ENCODE data around the gene ATP6V1G1.

Gene ATP6V1G1

GRCh38 chr9:114545055-114545454, 42.5 kb upstream of the ATP6V1G1 start:
- H3F3A ChIP-seq (ENCODE audit: insufficient read depth, low read length): 0 out of 2 replicates have a peak, but pooled peaks cover under 1% of the 10 kb centered on the region

DNA sequence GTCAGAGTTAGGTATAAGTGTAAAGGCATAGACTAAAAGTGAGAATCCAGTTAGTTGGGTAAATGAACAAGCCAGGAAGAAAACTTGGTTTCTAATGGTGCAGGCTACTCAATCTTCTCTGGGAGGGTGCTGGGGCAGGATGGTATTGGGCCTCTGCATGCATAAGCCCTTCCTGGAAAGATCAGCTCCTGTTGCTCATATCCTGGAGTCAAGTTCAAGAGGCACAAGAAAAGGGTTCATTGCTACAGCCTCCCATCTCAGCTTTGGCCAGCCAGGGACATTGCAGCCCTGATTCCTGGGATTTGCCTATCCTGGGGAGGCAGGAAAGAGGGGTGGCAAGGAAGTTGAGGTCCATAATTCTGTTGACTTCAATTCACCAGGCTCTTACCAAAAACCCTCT, 40.7 kb upstream of the ATP6V1G1 start:
- H3K4me3 ChIP-seq (ENCODE audit: low read length): no peak overlapping the region
- TF ChIP-seq EZH2 (optimal IDR thresholded peaks at IDR 0.05; ENCODE audit: low read depth, low read length): no peak
- no peak for TF ChIP-seq EZH2phosphoT487 (IDR thresholded peaks at IDR 0.05; ENCODE audit: low read length)
- TF ChIP-seq CTCF (IDR thresholded peaks at IDR 0.05; ENCODE audit: low read length): no peak

More at GRCh38 chr9:114545055-114545454, 42.5 kb upstream of the ATP6V1G1 start:
- Histone ChIP-seq H3K4me3 (ENCODE audit: low read length) (no peak overlapping the region), H3K27ac (ENCODE audit: low read length) (no peak overlapping the region), H3K4me1 (ENCODE audit: low read length) (no peaks in the 10 kb centered on the region), H3K27me3 (replicated peaks; ENCODE audit: insufficient read depth, low read length) (no peaks in the 10 kb centered on the region), H2AFZ (ENCODE audit: low read length) (no peak overlapping the region), H3K9ac (ENCODE audit: low read length) (no peak overlapping the region), H4K20me1 (ENCODE audit: insufficient read depth, low read length) (no peaks in the 10 kb centered on the region), H3K4me2 (ENCODE audit: low read depth, low read length) (no peak overlapping the region), H3K9me3 (replicated peaks; ENCODE audit: insufficient read depth, low read length) (no peaks in the 10 kb centered on the region), H3K9me2 (replicated peaks; ENCODE audit: insufficient read depth, low read length) (no peaks in the 10 kb centered on the region), H3K79me2 (ENCODE audit: low read length) (no peaks in the 10 kb centered on the region), H3K36me3 (replicated peaks; ENCODE audit: insufficient read depth, low read length) (no peaks in the 10 kb centered on the region)
- DNase-seq: no peak
- no peak for TF ChIP-seq EZH2 (optimal IDR thresholded peaks at IDR 0.05; ENCODE audit: low read depth, low read length)
- TF ChIP-seq EZH2phosphoT487 (IDR thresholded peaks at IDR 0.05; ENCODE audit: low read length): no peak
- no peak for TF ChIP-seq CTCF (IDR thresholded peaks at IDR 0.05; ENCODE audit: low read length)

DNA sequence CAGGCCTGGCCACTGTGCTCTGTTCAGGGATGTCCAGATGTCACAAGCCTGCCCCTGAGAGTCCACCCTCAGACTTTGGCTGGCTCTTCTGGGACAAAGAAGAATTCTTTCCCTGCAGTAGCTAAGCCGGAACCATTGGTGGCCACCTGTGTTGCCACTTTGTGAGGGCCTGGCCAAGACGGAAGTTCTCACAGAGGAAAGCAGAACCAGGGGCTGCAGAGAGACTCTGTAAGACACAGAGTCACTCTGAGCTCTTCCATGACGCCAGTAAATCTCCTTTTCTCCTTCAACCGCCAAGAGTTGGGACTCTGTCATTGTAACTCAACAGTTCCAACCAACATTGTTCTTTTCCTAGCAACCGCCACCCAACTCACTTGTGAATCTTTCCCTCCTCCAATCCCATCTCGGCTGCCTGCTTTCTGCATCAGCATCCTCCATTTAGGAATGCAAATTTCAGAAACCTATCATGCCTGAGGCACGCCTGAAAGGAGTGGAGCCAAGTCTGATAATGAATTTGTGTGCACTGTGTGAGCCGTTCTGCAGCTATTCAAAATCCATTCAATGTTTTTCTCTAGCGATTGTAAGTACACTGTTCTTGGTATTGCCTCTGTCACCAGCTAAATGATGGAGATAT, 37.8 kb upstream of the ATP6V1G1 start:
- no peaks in the 10 kb centered on the region for H3F3A ChIP-seq (ENCODE audit: insufficient read depth, low read length)
- H3K9ac ChIP-seq (ENCODE audit: low read length): no peak overlapping the region
- TF ChIP-seq EZH2phosphoT487 (IDR thresholded peaks at IDR 0.05; ENCODE audit: low read length): no peak
- H4K20me1 ChIP-seq (ENCODE audit: insufficient read depth, low read length): no peaks in the 10 kb centered on the region
- H3K9me2 ChIP-seq (replicated peaks; ENCODE audit: insufficient read depth, low read length): no peaks in the 10 kb centered on the region
- H3K4me1 ChIP-seq (ENCODE audit: low read length): no peaks in the 10 kb centered on the region
- no peak overlapping the region for H3K4me2 ChIP-seq (ENCODE audit: low read depth, low read length)
- no peaks in the 10 kb centered on the region for H3K27me3 ChIP-seq (replicated peaks; ENCODE audit: insufficient read depth, low read length)
- H3K79me2 ChIP-seq (ENCODE audit: low read length): no peaks in the 10 kb centered on the region
- H3K36me3 ChIP-seq (replicated peaks; ENCODE audit: insufficient read depth, low read length): no peaks in the 10 kb centered on the region
- no peak for DNase-seq
- H3K27ac ChIP-seq (ENCODE audit: low read length): no peak overlapping the region
- no peaks in the 10 kb centered on the region for H3K9me3 ChIP-seq (replicated peaks; ENCODE audit: insufficient read depth, low read length)
- no peak overlapping the region for H2AFZ ChIP-seq (ENCODE audit: low read length)
- H3K4me3 ChIP-seq (ENCODE audit: low read length): no peak overlapping the region

More for the DNA sequence above, 40.7 kb upstream of the ATP6V1G1 start:
- Histone ChIP-seq H3K4me1 (ENCODE audit: low read length) (no peaks in the 10 kb centered on the region), H3K27ac (ENCODE audit: low read length) (no peak overlapping the region), H3K9ac (ENCODE audit: low read length) (no peak overlapping the region), H3K36me3 (replicated peaks; ENCODE audit: insufficient read depth, low read length) (no peaks in the 10 kb centered on the region), H3K4me2 (ENCODE audit: low read depth, low read length) (no peak overlapping the region), H3K9me2 (replicated peaks; ENCODE audit: insufficient read depth, low read length) (no peaks in the 10 kb centered on the region), H3K27me3 (replicated peaks; ENCODE audit: insufficient read depth, low read length) (no peaks in the 10 kb centered on the region), H3K79me2 (ENCODE audit: low read length) (no peaks in the 10 kb centered on the region), H2AFZ (ENCODE audit: low read length) (no peak overlapping the region), H3F3A (ENCODE audit: insufficient read depth, low read length) (no peaks in the 10 kb centered on the region), H3K9me3 (replicated peaks; ENCODE audit: insufficient read depth, low read length) (no peaks in the 10 kb centered on the region), H4K20me1 (ENCODE audit: insufficient read depth, low read length) (no peaks in the 10 kb centered on the region)
- DNase-seq: no peak

All from MM.1S (cell line).